ENCODE results near the gene GMPPB. TPM values are rescaled to one million over a fixed set of nuclear protein-coding genes. Genes with fewer than 3 reads are reported as not detected.

Gene GMPPB
- total RNA-seq (10 to 100 TPM in 2 of 4 donors, 1 to 10 TPM in 2; 9.3 to 14.5 (median 11.1) TPM), polyA plus RNA-seq (10 to 100 TPM; 12.5 to 30.7 (median 22.2) TPM)
- long read RNA-seq, donor 1, full-length matches to known transcripts: 16 of 19 reads
- long read RNA-seq, donor 1, partial matches to known transcripts: 1 of 19 reads
- long read RNA-seq, donor 1, other reads (novel, unspliced or antisense): 2 of 19 reads
- long read RNA-seq, donor 2, transcript GMPPB-202 (9 exons, 1,582 nt): major isoform, 40 of 58 reads
- long read RNA-seq, donor 2, partial matches to known transcripts: 5 of 58 reads
- long read RNA-seq, donor 2, other reads (novel, unspliced or antisense): 10 of 58 reads

DNA sequence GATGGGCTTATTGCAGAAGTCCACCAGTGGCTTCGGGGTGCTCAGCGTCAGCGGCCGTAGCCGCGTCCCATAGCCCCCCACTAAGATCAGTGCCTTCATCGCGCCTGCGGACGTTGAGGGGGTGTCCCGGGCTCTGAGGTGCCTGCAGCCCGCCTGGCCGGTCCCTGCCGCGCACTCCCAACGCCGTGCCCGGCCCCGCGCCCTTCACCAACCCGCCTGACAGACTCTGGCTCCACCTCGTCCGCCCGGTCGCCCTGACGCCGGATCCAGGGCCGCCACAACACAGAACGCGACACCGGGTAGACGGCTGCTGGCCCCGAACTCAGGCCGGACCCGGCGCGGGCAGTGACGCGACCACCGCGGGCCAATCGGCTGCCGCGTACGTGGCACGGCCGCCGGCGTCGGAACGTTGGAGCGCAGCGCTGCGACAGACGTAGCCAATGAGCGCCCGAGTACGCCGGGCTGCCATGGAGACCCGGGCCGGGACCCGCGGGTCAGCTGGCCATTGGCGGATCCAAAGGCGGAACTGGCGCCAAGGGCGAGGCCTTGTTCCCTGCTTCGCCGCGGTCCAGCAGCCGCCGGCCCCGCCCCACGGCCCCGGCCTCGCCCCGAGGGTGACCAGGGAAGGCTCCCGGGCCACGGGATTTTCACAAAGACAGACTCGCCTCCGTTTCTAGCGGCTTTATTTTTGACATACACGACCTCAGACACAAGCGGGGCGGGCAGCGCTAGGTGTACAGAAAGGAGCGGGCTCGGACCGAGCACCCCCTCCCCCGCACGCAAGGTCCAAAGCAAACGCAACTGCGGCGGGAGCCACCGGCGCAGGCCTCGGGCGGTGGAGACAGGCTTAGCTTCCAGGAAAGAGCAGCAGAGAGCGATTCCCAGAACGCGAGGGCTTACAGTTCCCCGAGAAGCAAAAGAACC, at the start of gene GMPPB:
Gene GMPPB, minus strand, starts transcription at position 324 of the 924 bp plus-strand sequence. Its CDS starts 225 bp downstream, at position 99.
- H3K27me3 ChIP-seq (ENCODE audit: insufficient read depth in 3 of 3, low read length in 2 of 3): no peaks in the 10 kb centered on the region
- 0 to 1% (median 0%) methylated on average over 91 to 102 of the region's 102 CpGs for WGBS, 3 donors
- peaks cover 2 to 57% of the 10 kb centered on the region in 2 donors for H3K36me3 ChIP-seq (ENCODE audit: insufficient read depth in 1 of 2, low read depth in 1 of 2)
- intact Hi-C loops (cut with DNase I): no loop called here
- H3K27ac ChIP-seq: peak within 1 kb of the TSS; percentile 94
- H3K9me3 ChIP-seq: no peaks in the 10 kb centered on the region
- DNase-seq (peak; percentile 98 to 99), ATAC-seq (peak; percentile 87 to 91 (median 88))
- H3K4me1 ChIP-seq: peaks cover 30% of the 10 kb centered on the region
- TF ChIP-seq, protein P1, sequence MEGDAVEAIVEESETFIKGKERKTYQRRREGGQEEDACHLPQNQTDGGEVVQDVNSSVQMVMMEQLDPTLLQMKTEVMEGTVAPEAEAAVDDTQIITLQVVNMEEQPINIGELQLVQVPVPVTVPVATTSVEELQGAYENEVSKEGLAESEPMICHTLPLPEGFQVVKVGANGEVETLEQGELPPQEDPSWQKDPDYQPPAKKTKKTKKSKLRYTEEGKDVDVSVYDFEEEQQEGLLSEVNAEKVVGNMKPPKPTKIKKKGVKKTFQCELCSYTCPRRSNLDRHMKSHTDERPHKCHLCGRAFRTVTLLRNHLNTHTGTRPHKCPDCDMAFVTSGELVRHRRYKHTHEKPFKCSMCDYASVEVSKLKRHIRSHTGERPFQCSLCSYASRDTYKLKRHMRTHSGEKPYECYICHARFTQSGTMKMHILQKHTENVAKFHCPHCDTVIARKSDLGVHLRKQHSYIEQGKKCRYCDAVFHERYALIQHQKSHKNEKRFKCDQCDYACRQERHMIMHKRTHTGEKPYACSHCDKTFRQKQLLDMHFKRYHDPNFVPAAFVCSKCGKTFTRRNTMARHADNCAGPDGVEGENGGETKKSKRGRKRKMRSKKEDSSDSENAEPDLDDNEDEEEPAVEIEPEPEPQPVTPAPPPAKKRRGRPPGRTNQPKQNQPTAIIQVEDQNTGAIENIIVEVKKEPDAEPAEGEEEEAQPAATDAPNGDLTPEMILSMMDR (IDR thresholded peaks at IDR 0.05): no peak
- H3K4me3 ChIP-seq: peak within 1 kb of the TSS; percentile 83

DNA sequence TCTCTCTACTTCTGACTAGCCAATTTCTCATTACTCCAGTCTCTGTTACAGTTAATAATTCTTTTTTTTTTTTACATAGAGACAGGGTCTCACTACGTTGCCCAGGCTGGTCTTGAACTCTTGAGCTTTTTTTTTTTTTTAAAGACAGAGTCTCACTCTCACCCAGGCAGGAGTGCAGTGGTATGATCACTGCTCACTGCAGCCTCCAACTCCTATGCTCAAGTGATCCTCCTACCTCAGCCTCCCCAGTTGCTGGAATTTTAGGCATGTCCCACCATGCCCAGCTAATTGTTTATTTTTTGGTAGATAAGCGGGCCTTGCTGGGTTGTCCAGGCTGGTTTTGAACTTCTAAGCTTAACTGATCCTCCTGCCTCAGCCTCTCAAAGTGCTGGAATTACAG, 49.0 kb upstream of the GMPPB start:
- 95 to 100% (median 97%) methylated on average over 2 of the region's 2 CpGs for WGBS, 3 donors
- H3K27ac ChIP-seq: no peak overlapping the region
- no peaks in the 10 kb centered on the region for H3K27me3 ChIP-seq (ENCODE audit: insufficient read depth in 3 of 3, low read length in 2 of 3)
- intact Hi-C loops (cut with DNase I): no loop called here
- no peak overlapping the region for H3K4me3 ChIP-seq
- H3K36me3 ChIP-seq (ENCODE audit: insufficient read depth in 1 of 2, low read depth in 1 of 2): peaks cover 0 to 24% of the 10 kb centered on the region in 2 donors
- TF ChIP-seq, protein P1 (IDR thresholded peaks at IDR 0.05): no peak
- no peak for DNase-seq
- H3K9me3 ChIP-seq: no peaks in the 10 kb centered on the region
- no peak for ATAC-seq
- H3K4me1 ChIP-seq: peaks cover 7% of the 10 kb centered on the region

DNA sequence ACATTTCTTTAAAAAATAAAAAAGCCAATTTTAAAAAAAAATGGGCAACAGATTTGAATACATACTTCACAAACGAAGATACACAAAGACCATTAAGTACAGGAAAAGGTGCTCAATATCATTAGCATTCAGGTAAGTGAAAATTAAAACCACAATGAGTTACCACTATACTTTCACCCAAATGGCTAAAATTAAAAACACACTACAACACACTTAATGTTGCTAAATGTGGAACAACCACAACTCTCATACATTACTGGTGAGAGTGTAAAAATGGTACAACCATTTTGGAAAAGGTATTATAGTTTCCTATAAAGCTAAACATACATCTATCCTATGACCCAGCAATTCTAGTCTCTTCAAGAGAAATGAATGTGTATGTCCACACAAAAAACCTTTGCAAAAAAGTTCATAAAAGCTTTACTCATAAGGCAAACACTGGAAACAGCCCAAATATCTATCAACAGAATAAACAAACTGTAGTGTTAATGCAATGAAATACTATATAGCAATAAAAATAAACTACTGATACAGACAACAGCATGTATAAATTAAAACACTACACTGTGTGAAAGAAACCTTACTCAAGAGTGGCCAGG, 47.7 kb upstream of the GMPPB start:
- no peak for DNase-seq
- Histone ChIP-seq H3K27ac (no peak overlapping the region), H3K4me1 (peaks cover 7% of the 10 kb centered on the region), H3K4me3 (no peak overlapping the region), H3K36me3 (ENCODE audit: insufficient read depth in 1 of 2, low read depth in 1 of 2) (peaks cover 0 to 12% of the 10 kb centered on the region in 2 donors), H3K27me3 (ENCODE audit: insufficient read depth in 3 of 3, low read length in 2 of 3) (no peaks in the 10 kb centered on the region), H3K9me3 (no peaks in the 10 kb centered on the region)
- 79 to 94% (median 83%) methylated on average over 1 of the region's 1 CpG for WGBS, 3 donors
- intact Hi-C loops (cut with DNase I): no loop called here
- TF ChIP-seq, protein P1 (IDR thresholded peaks at IDR 0.05): no peak
- ATAC-seq: no peak

DNA sequence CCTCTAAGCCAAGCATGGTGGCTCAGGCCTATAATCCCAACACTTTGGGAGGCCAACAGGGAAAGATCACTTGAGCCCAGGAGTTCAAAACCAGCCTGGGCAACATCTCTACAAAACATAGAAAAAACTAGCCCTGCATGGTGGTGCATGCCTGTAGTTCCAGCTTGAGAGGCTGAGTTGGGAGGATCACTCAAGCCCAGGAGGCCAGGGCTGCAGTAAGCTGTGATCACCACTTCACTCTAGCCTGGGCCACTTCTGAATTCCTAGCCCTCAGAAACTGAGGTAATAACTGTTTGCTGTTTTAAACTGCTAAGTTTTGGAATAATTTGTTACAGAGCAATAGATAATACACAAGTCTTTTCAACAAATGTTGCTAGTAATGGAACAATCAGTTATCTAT, 46.2 kb upstream of the GMPPB start:
- Histone ChIP-seq H3K36me3 (ENCODE audit: insufficient read depth in 1 of 2, low read depth in 1 of 2) (peaks cover 0 to 12% of the 10 kb centered on the region in 2 donors), H3K27ac (no peak overlapping the region), H3K9me3 (no peaks in the 10 kb centered on the region), H3K4me1 (peaks cover 7% of the 10 kb centered on the region), H3K27me3 (ENCODE audit: insufficient read depth in 3 of 3, low read length in 2 of 3) (no peaks in the 10 kb centered on the region), H3K4me3 (no peak overlapping the region)
- intact Hi-C loops (cut with DNase I): no loop called here
- no peak for DNase-seq
- TF ChIP-seq, protein P1 (IDR thresholded peaks at IDR 0.05): no peak
- no peak for ATAC-seq

Measured in psoas muscle (tissue), 8 donors.